Stimulated activated CD8-positive, alpha-beta memory T cell treated with anti-CD3 and anti-CD28 coated beads, Interleukin-2, amount 100 ng/mL, for 48 hours (primary cell): ENCODE data around the gene VPS4A.
A peak's percentile ranks its signal among the peaks of the same experiment; 100 is the strongest.

Experiments
- DNase-seq, 2 donors: peaks; one replicate each; pipeline ENCODE4 v3.0.0-alpha.2; 2020; ENCODE audit warnings: low read depth in 2 of 2

The VPS4A gene

GRCh38 chr16:69365901-69366300, 54.8 kb downstream of the VPS4A start:
- DNase-seq = no peak

GRCh38 chr16:69366431-69366830, 55.3 kb downstream of the VPS4A start:
- DNase-seq = peak in 1 of 2 donors; percentile 25

- no peak for DNase-seq
These were observed 56.8 kb downstream of the VPS4A start for GRCh38 chr16:69367980-69368379.

GRCh38 chr16:69368866-69369265, 57.7 kb downstream of the VPS4A start:
- DNase-seq = no peak

- DNase-seq = no peak
These were observed 60.4 kb downstream of the VPS4A start for GRCh38 chr16:69371564-69371963.

- DNase-seq = no peak
These were observed 61.9 kb downstream of the VPS4A start for GRCh38 chr16:69373019-69373418.
